ENCODE measurements around the gene RP2.

The RP2 gene

DNA sequence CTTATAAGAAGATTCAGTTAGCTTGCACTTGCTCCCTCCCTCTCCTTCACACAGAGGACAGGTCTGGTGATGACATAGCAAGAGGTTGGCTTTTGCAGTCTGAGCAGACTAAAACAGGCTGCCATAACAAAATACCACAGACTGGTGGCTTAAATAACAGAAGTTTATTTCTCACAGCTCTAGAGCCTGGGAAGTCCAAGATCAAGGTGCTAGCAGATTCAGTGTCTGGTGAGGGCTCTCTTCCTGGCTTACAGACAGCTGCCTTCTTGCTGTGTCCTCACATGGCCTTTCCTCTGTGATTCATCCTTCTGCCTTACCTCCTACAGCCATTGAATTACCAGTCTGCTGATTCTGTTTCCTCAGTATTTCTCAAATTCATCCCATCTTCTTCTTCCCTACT is 13.1 kb downstream of the RP2 start:
- no peak for DNase-seq

DNA sequence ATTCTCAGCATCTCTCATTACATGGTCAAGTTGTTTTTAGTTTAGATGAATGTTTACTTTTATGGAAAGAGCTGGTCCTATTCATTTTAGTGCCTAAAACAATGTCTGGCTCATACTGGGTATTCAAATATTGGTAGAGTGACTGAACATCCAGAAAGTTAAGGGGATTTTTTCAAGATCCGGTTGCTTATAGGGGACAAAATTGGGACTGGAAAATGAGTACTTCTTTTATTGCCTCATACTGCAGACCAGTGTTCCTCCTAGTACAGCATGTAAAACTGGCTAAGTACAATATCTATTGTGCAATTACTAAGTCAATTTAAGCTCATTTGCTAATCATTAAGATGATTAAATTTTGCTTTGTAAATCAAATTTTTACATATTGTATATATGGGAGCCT is 13.9 kb downstream of the RP2 start:
- no peak for DNase-seq

DNA sequence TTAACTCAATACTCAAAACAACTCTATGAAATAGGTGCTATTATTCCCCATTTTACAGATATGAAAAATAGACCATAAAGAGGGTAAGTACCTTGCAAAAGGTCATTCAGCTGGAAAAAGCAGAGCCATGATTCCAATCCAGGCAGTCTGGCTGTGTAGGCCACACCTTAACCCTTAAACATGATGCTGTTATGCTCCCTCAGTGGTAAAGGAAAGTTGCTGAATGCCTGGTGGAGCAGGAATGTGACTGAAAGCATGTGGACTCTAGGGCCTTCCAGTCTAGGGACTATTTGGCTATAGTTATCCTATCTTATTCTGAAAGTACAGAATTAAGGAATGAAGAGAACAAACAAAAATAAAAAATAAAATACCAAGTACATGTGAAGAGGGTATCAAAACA is 19.6 kb downstream of the RP2 start:
- no peak for DNase-seq

DNA sequence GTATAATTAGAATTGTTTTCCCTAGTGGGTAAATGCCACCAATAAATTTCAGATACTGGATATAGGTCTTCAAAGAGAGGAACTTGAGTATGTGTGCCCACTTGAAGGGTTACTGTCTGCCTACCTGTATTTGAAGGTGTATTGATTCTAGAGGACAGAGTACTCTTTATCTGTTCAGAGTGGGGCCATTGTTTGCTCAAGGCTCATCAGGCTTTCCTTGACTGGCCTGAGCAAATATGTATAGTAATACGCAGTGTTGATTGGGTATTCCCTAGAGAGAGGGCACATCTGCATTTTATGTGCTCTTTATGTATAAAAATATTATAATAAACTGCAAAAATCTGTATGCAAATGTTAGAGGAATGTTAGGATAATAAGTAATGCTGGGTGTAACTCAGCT is 23.7 kb downstream of the RP2 start:
- no peak for DNase-seq

DNA sequence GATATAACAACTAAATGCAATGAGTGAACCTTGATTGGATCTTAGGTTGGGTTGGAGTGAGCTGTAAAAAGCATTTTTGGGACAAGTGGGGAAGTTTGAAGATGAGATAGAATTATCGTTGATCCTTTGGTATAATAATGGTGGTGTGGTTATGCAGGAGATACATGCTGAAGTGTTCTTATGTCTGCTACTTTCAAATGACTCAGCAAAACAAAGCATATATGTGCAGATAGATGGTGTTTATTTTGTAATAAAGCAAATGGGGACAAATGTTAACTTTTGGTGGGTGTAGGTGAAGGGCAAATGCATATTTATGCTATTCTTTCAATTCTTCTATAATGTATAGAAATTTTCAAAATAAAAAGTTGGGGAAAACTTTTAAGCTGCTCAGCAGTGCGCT is 26.2 kb downstream of the RP2 start:
- DNase-seq = no peak

DNA sequence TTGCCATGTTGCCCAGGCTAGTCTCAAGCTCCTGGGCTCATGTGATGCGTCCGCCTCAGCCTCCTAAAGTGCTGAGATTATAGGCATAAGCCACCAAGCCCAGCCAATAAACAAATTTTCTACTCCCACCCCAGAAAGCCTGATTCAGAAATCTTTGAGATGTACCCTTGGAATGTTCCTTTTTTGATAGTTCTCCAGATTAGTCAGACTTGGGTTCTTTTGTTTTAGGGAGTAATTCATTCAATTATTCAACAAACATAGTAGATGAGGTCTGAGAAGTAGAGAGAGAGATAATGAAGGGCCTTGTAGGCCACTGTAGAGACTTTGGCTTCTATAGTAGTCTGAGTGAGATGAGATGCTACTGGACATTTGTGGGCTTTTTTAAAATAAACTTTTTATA is 27.8 kb downstream of the RP2 start:
- no peak for DNase-seq

DNA sequence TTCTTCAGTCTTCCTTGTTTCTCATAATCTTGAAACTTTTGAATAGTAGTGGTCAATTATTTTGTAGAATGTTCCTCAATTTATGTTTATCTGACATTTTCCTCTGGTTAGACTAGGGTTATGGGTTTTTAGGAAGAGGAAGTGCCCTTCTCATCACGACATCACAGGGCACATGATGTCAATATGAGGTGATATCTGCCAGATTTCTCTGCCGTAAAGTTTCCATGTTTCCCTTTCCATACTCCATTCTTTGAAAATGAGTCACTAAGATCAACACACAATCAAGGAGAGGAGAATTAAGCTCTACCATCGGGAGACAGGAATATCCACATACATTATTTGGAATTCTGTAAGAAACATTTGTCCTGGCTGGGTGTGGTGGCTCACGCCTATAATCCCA is 28.4 kb downstream of the RP2 start:
- DNase-seq = no peak

DNA sequence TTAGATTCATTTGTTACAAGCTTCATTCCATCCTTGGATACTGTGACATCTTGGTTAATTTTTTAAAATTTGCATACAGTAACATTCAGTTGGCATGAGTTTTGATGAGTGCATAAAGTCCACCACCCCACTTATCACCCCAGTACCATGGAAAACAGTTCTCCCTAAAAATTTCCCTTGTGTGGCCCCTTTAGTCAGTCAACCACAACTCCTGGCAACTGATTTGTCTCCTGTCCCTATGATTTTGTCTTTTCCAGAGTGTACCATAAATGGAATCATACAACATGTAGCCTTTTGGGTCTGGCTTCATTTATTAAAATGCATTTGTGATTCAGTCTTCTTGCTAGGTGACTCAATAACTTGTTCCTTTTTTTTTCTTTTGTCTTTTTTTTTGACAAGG is 29.9 kb downstream of the RP2 start:
- no peak for DNase-seq

DNA sequence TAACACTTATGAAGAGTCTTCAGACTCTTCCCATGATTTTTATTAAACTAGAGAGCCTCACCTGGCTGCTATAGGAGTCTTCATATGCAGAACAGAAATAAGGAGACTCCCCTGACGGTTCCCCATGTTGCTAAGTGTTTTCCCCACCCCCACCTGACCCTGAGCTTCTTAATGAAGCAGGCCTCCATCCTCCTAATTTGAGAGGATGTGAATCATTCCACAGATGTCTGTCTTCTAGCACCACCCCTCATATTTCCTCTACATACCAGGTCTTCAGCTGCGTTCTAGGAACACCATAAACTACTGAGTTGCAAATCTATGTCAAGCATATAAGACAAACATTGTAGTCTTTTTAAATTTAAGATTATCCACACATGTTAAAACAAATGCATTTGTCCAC is 36.9 kb downstream of the RP2 start:
- no peak for DNase-seq

DNA sequence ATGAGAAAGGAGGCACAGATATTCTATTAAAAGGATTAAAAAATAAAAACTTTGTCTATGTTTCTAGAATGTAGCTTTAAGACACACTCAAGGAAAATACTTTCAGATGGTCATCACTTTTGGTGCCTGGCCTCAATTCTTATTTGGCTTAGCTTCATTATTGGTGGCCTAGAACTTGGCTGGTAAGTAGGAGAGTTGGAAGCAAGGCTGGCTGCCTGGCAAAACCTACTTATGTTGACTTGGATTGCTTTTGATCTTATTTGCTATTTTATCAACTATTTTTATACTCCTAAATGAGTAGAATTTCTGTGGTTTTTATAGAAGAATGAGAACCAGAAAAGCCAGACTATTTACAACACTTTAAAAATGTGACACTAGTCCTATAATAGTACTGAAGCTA is 40.1 kb downstream of the RP2 start:
- DNase-seq = no peak

DNA sequence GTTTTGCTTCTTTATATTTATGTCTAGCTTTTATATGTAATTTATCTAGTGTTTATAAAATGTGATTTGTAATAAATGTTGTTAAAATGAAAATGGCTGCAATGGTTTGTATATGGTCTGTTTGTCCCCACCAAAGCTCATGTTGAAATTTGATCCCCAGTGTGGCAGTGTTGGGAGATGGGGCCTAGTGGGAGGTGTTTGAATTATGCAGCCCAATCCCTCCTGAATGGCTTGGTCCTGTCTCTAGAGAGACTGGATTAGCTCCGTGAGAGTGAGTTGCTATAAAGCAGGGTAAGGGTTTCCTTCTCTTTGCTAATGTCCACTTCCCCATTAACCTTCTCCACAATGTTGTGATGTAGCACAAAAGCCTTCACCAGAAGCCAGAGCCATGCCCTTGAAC is 45.4 kb downstream of the RP2 start:
- peak; percentile 1 for DNase-seq

DNA sequence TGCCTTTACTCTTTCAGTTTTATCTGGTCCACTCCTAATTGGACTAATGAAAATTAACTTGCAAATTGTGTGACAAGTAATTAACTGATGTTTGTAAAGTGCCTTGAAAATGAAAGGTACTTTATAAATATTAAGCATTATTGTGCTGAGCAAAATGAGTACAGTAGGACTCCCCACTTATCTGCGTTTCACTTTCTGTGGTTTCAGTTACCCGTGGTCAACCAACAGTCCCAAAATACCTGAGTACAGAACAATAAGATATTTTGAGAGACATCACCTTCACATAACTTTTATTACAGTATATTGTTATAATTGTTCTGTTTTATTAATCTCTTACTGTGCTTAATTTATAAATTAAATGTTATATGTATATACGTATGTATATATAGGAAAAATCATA is 48.0 kb downstream of the RP2 start:
- DNase-seq = no peak

DNA sequence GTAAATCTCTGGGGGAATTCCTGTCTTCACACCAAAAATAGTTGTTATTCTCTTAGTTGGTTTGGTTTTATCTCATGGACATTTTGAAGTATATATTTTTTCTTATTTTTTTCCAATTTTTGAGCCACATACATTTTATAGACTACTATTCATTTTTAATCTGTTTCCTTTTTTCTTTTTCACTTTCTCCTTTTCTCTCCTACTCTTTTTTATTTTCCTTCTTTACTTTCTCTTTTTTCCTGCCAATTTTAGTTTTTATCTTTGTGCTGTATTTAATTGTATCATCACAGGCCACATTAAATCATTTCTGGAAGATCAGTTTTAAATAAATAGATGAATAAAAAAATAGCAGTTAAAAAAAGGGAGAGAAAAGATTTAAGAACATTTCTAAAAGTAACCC is 61.4 kb downstream of the RP2 start:
- DNase-seq = no peak

DNA sequence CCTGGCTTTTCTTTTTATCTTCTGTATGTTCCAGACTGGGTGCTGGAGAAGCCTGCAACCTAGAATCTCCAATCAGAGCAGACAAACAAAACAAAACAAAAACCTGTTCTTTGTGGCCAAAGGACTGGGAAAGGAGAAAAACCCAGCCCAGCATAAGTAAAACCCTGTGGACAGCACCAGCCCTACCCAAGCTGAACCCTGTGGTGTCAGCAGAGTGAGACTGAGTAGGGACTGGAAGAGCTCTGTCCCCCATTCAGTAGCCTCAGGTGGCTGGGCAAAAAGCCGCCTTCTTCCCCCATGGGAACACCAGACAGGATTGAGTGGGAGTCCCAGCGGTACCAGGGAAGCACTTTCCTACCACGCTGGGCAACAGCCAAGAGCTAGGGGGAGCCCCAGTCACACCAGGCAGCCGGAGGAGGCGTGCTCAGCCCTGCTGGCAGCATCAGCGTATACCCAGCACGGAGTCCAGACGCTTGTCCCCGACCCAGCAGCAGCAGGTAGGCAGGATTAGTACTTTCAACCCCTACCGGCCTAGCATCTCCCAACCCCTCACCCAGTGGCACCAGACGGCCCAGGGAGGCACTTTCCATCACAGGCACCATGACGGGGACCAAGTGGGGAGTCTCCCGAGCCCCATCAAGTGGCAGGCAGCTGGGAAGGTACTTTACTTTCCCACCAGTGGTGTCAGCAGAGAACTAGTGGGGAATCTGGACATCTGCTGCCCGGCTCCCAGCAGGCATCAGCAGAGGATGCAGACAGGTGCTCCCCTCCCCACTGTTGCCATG is 66.8 kb downstream of the RP2 start:
- DNase-seq = peak; percentile 85

DNA sequence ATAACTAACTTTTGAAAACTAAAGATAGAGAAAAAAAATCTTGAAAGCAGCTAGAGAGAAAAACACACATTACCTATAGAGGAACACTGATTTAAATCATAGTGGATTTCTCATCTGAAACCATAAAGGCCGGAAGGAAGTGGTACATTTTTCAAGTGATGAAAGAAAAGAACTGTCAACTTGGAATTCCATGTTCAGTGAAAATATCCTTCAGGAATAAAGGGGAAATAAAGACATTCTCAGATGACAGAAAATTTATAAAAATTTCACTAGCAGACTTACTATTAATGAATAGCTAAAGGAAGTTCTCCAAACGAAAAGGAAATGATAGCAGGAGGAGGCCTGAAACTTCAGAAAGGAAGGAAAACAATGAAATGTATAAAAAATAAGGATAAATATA is 67.8 kb downstream of the RP2 start:
- DNase-seq = no peak

DNA sequence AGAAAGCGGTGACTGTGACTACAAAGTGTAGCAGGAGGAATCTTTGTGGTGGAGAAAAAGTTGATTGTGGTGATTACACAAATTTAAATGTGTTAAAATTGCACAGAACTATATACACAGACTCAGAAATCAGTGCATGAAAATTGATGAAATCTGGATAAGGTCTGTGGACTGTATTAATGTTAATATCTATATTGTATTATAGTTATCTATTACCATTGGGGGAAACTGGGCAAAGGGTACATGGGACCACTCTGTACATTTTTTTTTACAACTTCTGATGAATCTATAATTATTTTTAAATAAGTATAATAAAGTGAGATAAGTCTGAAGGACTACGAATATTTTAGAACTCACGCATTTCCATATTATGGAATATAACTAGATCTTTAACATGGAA is 73.6 kb downstream of the RP2 start:
- DNase-seq = no peak

DNA sequence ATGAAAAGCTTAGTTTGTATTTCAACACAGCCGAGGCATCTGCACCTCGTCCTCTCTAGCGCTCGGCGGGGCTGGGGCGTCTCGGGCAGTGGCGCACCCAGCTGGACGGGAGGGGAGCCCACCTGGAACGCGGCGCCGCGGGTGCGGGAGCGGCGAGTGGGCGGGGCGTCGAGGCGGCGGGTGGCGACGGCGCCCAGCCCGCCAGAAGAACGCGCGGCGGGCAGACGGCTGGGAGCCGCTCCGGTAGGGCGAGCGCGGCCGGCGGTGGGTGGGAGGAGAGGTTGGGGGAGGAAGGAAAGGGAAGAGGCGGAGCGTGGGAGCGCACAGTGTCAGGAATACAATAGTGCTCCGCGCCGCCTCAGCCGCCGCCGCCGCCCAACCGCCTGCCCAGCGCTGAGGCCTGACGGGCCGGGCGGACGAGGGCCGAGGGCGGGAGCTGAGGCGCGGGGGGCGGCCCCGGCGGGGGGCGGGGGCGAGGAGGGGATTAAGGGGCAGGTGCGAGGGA is 75.3 kb downstream of the RP2 start, which contains the start of gene JADE3:
Gene JADE3, plus strand, starts transcription at position 324 of the 505 bp plus-strand sequence. CDS start 72,474 bp downstream, outside the sequence.
- peak; percentile 28 for DNase-seq

DNA sequence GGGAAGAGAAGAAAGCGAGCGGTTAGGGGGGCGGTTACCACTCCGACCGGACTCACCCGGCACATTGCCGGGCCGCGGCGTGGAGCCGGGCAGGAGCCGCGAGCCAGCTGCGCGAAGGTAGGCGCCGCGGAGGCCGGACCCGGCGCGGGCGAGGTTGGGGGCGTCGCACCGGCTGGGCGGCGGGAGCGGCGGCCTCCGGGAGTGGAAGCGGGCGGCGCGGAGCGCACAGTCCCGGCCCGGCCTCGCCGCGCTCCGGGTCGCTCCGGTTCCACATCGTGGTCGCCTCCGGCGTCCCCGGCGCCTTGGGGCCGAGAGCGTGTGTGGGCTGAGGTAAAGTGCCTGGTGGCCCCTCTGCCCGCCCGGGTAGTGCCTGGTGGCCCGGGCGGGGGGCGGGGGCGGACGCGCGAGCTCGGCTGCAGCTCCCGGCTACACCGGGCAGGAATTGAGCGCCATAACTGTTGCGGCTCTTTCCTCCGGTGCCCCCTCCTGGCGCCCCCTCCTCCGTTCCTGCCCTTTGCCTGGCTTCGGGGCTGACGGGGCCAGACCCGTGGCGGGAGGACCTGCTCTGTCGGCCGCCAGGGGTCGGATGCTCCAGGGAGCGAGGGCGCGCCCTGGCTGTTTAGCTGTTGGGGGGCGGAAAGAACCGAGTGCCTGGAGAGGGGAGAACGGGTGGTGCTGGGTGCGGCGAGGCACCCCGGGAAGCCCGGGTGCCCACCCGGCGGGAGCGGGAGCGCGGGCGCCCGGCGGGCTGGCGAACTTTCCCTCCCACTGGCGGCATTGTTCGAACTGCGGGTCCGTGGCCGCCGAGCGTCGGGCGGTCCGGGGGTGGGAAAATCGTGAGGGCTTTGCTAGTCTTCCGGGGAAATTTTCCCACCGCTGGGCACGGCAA is 76.0 kb downstream of the RP2 start:
- DNase-seq = peak; percentile 17

DNA sequence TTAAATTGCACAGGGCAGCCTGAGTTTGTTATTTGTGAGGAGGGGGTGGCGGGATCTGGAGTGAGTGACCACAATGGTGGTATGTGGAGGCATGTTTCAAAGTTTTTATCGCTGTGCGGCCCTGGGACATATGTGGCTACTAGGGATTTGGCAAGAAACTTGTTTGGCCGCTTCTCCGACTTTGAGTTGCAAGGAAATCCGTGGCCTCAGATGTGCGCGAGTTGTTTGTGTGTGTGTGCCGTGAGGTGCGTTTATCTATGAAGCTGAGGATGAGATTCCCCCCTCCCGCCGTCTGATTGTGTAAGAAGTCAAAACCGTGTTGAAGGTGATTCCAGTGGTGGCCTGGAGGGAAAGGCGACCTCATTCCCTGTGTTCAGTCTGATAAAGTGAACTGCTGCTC is 76.8 kb downstream of the RP2 start:
- DNase-seq = no peak

DNA sequence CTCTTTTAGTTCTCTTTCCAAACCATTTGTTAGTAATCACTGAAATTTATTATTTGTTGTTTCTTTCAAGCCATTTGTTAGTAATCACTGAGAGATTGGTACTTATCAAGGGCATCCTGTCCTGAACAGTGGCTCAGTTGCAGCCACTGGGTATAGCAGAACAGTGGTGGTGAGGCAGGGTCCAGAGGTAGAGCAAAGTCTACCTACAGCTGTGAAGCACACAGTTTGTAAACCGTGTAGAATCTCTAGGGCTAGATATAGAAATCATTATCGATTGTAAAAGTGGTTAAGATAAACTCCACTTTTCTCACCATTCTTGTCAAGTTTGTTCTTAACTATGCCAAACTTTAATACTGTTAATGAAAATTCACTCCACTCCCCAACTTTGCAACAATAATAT is 79.4 kb downstream of the RP2 start:
- no peak for DNase-seq

DNA sequence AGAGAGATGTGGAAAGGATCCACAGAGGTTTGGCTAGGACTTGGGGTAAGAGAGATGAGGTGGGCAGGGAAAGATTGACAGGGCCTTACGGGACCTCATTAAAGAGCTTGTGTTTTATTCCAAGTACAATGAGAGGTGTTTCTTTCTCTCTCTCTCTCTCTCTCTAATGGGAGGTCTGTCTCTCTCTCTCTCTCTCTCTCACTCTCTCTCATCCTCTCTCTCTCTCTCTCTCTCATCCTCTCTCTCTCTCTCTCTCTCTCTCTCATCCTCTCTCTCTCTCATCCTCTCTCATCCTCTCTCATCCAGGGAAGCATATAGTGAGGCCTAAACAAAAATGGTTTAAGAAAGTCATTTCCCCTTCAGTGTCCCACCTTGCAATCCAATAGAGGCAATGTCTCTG is 80.8 kb downstream of the RP2 start:
- DNase-seq = no peak

DNA sequence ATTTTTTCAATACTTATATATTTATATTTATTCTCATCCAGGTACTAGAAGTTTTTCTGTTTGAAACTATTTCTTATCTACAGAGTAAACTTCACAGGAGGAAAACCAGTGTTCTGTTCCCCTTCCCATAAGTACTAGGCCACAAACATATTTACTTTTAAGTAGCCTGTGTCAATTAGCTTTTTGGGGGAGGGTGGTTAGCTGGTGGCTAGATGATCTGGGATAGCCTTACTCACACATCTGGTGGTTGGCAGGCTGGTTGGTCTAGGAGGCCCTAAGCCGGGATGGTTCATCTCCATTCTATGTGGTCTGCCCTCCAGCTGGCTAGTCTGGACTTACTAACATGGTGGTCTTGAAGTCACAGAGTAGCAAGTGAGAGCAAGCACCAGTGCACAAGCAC is 81.6 kb downstream of the RP2 start:
- DNase-seq = no peak

DNA sequence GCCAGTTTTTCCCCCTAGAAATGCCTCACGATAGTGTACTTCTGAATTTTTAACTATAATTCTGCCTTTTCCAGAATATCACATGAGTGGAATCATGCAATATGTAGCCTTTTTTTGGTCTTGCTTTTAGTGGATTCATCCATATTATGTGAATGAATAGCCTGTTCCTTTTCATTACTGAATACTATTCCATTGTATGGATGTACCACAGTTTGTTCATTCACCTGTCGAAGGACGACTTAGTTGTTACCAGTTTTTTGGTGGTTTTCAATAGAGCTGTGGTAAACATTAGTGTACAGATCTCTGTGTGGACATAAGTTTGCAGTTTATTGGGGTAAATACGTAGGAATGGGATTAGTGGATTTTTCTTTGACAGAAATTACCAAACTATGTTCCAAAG is 83.4 kb downstream of the RP2 start:
- DNase-seq = no peak

DNA sequence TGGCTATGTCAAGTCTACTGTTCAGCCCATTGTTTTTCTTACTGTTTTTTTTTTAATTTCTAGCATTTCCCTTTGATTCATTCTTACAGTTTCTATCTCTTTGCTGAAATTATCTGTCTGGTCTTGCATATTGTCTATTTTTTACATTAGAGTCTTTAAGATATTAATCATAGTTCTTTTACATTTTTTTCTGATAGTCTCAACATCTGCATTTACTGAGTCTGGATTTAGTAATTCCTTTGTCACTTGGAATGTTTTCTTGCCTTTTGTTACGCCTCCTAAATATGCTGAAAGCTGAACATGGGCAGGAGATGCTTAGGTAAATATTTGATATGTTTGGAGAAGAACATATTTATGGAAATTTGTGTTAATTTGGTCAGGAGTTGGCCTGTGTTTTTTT is 85.8 kb downstream of the RP2 start:
- DNase-seq = no peak

Measured in NCI-H2171 (cell line).